ENCODE data around the gene CLEC4G. TPM values are rescaled to one million over a fixed set of nuclear protein-coding genes. Genes with fewer than 3 reads are reported as not detected.
"Not testable (repeated sequence)": the region's sequence is repeated elsewhere in the genome, so short reads cannot be mapped to it uniquely, and the experiment has no call there.

CLEC4G gene
- total RNA-seq, 1 experiment from 2014 or later: not detected

GRCh38 chr19:7746903-7747884, 15.3 kb upstream of the CLEC4G start, which contains the start of gene CD209:
Gene CD209 (minus strand): TSS chr19:7747534. CDS start chr19:7747511, 23 bp downstream.
- BruUV-seq (replicated peaks): no TSS peak
- no peak within 1 kb of the TSS for H3K27ac Mint-ChIP-seq (ENCODE audit: unreplicated experiment)
- H3K27me3 Mint-ChIP-seq (ENCODE audit: unreplicated experiment): peaks cover 60% of the 10 kb centered on the region
- no peaks in the 10 kb centered on the region for H3K36me3 Mint-ChIP-seq (ENCODE audit: insufficient read depth, unreplicated experiment)
- no peak within 1 kb of the TSS for H3K4me3 Mint-ChIP-seq (ENCODE audit: low read depth, unreplicated experiment)
- no peak for DNase-seq
- H3K9me3 Mint-ChIP-seq (ENCODE audit: low read depth, unreplicated experiment): no peaks in the 10 kb centered on the region
- intact Hi-C loops (cut with micrococcal nuclease; ENCODE audit: unreplicated experiment): loop anchor here (5.0 kb wide), 1 partner anchor 50 kb away; no protein-coding TSS in a partner anchor
- TF ChIP-seq CTCF (IDR thresholded peaks at IDR 0.05; ENCODE audit: unreplicated experiment): no peak
- H3K4me1 Mint-ChIP-seq (ENCODE audit: low read depth, unreplicated experiment): peaks cover 8% of the 10 kb centered on the region
- CTCF ChIA-PET: no interaction called here

- BruUV-seq (replicated peaks); H3K4me1 Mint-ChIP-seq (ENCODE audit: low read depth, unreplicated experiment); DNase-seq; H3K27ac Mint-ChIP-seq (ENCODE audit: unreplicated experiment); H3K4me3 Mint-ChIP-seq (ENCODE audit: low read depth, unreplicated experiment); H3K36me3 Mint-ChIP-seq (ENCODE audit: insufficient read depth, unreplicated experiment); H3K9me3 Mint-ChIP-seq (ENCODE audit: low read depth, unreplicated experiment); CTCF ChIA-PET: not testable (repeated sequence)
- intact Hi-C loops (cut with micrococcal nuclease; ENCODE audit: unreplicated experiment): loop anchor here (5.0 kb wide), 1 partner anchor 51 kb away; no protein-coding TSS in a partner anchor
- H3K27me3 Mint-ChIP-seq (ENCODE audit: unreplicated experiment): peaks cover 69% of the 10 kb centered on the region
These were observed 14.4 kb upstream of the CLEC4G start for GRCh38 chr19:7746306-7746705.

GRCh38 chr19:7744871-7745650, 13.2 kb upstream of the CLEC4G start:
- no peak for DNase-seq
- Mint-ChIP-seq H3K27ac (ENCODE audit: unreplicated experiment) (no peak overlapping the region), H3K4me1 (ENCODE audit: low read depth, unreplicated experiment) (peaks cover 2% of the 10 kb centered on the region), H3K36me3 (ENCODE audit: insufficient read depth, unreplicated experiment) (no peaks in the 10 kb centered on the region), H3K9me3 (ENCODE audit: low read depth, unreplicated experiment) (no peaks in the 10 kb centered on the region), H3K27me3 (ENCODE audit: unreplicated experiment) (peaks cover 72% of the 10 kb centered on the region), H3K4me3 (ENCODE audit: low read depth, unreplicated experiment) (no peak overlapping the region)
- BruUV-seq (replicated peaks): no TSS peak
- no peak for TF ChIP-seq CTCF (IDR thresholded peaks at IDR 0.05; ENCODE audit: unreplicated experiment)
- intact Hi-C loops (cut with micrococcal nuclease; ENCODE audit: unreplicated experiment): loop anchor here (5.0 kb wide), 1 partner anchor 52 kb away; no protein-coding TSS in a partner anchor
- CTCF ChIA-PET: no interaction called here

- no peak for TF ChIP-seq CTCF (IDR thresholded peaks at IDR 0.05; ENCODE audit: unreplicated experiment)
- no peak overlapping the region for H3K27ac Mint-ChIP-seq (ENCODE audit: unreplicated experiment)
- intact Hi-C loops (cut with micrococcal nuclease; ENCODE audit: unreplicated experiment): no loop called here
- CTCF ChIA-PET: no interaction called here
- no peak overlapping the region for H3K4me3 Mint-ChIP-seq (ENCODE audit: low read depth, unreplicated experiment)
- no peaks in the 10 kb centered on the region for H3K9me3 Mint-ChIP-seq (ENCODE audit: low read depth, unreplicated experiment)
- H3K4me1 Mint-ChIP-seq (ENCODE audit: low read depth, unreplicated experiment): no peaks in the 10 kb centered on the region
- BruUV-seq (replicated peaks): no TSS peak
- H3K27me3 Mint-ChIP-seq (ENCODE audit: unreplicated experiment): peaks cover 75% of the 10 kb centered on the region
- no peaks in the 10 kb centered on the region for H3K36me3 Mint-ChIP-seq (ENCODE audit: insufficient read depth, unreplicated experiment)
- DNase-seq: no peak
These were observed 12.4 kb upstream of the CLEC4G start for GRCh38 chr19:7744199-7744786.

All from Calu3 (cell line).